Measurements from ENCODE around the gene PTPRU. TPM values are rescaled to one million over a fixed set of nuclear protein-coding genes. Genes with fewer than 3 reads are reported as not detected.

Gene PTPRU
- total and polyA plus RNA-seq, 2 experiments from 2014 or later = 8.0 to 105 TPM

GRCh38 chr1:29364101-29364678, 127.9 kb downstream of the PTPRU start (continued):
- TF ChIP-seq, protein P1, sequence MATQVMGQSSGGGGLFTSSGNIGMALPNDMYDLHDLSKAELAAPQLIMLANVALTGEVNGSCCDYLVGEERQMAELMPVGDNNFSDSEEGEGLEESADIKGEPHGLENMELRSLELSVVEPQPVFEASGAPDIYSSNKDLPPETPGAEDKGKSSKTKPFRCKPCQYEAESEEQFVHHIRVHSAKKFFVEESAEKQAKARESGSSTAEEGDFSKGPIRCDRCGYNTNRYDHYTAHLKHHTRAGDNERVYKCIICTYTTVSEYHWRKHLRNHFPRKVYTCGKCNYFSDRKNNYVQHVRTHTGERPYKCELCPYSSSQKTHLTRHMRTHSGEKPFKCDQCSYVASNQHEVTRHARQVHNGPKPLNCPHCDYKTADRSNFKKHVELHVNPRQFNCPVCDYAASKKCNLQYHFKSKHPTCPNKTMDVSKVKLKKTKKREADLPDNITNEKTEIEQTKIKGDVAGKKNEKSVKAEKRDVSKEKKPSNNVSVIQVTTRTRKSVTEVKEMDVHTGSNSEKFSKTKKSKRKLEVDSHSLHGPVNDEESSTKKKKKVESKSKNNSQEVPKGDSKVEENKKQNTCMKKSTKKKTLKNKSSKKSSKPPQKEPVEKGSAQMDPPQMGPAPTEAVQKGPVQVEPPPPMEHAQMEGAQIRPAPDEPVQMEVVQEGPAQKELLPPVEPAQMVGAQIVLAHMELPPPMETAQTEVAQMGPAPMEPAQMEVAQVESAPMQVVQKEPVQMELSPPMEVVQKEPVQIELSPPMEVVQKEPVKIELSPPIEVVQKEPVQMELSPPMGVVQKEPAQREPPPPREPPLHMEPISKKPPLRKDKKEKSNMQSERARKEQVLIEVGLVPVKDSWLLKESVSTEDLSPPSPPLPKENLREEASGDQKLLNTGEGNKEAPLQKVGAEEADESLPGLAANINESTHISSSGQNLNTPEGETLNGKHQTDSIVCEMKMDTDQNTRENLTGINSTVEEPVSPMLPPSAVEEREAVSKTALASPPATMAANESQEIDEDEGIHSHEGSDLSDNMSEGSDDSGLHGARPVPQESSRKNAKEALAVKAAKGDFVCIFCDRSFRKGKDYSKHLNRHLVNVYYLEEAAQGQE (IDR thresholded peaks at IDR 0.05; ENCODE audit: unreplicated experiment) = no peak
- TF ChIP-seq EZH2 (IDR thresholded peaks at IDR 0.05; ENCODE audit: low read depth, unreplicated experiment) = no peak
- no peak for TF ChIP-seq POLR2AphosphoS5 (IDR thresholded peaks at IDR 0.05; ENCODE audit: low read depth)
- no peak for TF ChIP-seq STAT1 (IDR thresholded peaks at IDR 0.05; ENCODE audit: unreplicated experiment)
- no peak for TF ChIP-seq ZNF331 (CRISPR knock-in tag; IDR thresholded peaks at IDR 0.05; ENCODE audit: low read depth)

DNA sequence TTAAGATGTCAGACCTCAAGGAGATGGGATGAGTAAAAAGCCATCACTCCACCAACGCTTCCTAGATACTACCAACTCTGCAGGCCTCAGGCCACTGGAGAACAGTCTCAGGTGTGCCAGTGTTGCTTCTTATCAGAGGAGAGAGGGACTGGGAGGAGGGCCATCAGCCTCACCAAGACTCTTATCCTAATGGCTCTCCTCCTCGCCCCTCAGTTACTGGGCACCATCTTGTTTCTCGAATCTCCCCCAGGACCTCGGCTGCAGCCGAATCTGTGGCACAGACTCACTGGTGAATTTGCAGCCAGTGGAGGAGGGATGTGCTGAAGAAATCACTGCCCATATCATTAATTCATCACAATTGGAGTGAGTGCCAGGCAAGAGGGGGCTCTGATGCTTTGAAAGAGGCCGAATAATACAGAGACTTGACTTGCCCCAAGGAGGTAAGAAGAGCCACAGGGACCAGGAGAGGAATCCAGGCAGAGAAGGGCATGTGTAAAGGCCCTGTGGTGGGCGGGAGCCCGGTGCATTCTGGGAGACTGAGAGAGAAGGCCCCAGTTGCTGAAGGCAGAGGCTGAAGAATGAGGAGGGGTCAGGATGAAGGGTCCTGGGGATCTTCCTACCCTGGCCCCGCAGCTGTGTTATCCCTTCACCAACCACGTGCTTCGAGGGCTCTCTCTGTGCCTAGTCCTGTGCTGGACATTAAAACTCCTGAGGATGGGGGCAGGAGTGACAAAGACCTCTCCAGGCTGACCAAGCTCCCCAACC, 129.8 kb downstream of the PTPRU start:
- H3K4me3 ChIP-seq = no peak overlapping the region
- no peaks in the 10 kb centered on the region for H3F3A ChIP-seq (replicated peaks; ENCODE audit: low read depth)
- H4K20me1 ChIP-seq (replicated peaks; ENCODE audit: insufficient read depth) = no peaks in the 10 kb centered on the region
- Mint-ChIP-seq H3K4me1 (no peaks in the 10 kb centered on the region; the same call in 2 of the 3 replicates), H3K36me3 (ENCODE audit: low read depth) (no peaks in the 10 kb centered on the region), H3K9me3 (no peaks in the 10 kb centered on the region), H3K4me3 (no peak overlapping the region), H3K27me3 (ENCODE audit: insufficient read depth, low read depth, poor library complexity) (peaks cover 7% of the 10 kb centered on the region), H3K27ac (no peak overlapping the region)
- no peaks in the 10 kb centered on the region for H3K36me3 ChIP-seq (ENCODE audit: insufficient read depth)
- H3K9me2 ChIP-seq (ENCODE audit: insufficient read depth) = no peaks in the 10 kb centered on the region
- no peaks in the 10 kb centered on the region for H3K27me3 ChIP-seq (ENCODE audit: insufficient read depth)
- no peak overlapping the region for H2AFZ ChIP-seq
- ATAC-seq (no peak), DNase-seq (ENCODE audit: low spot score) (no peak)
- H3K4me2 ChIP-seq = no peak overlapping the region
- TF ChIP-seq NANOG (IDR thresholded peaks at IDR 0.05; ENCODE audit: borderline replicate concordance) (no peak), EZH2phosphoT487 (IDR thresholded peaks at IDR 0.05; ENCODE audit: unreplicated experiment) (no peak)
- TF ChIP-seq, protein P2, sequence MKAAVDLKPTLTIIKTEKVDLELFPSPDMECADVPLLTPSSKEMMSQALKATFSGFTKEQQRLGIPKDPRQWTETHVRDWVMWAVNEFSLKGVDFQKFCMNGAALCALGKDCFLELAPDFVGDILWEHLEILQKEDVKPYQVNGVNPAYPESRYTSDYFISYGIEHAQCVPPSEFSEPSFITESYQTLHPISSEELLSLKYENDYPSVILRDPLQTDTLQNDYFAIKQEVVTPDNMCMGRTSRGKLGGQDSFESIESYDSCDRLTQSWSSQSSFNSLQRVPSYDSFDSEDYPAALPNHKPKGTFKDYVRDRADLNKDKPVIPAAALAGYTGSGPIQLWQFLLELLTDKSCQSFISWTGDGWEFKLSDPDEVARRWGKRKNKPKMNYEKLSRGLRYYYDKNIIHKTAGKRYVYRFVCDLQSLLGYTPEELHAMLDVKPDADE (IDR thresholded peaks at IDR 0.05) = no peak
- no peaks in the 10 kb centered on the region for H3K4me1 ChIP-seq (ENCODE audit: insufficient read depth)
- no peak overlapping the region for H3K27ac ChIP-seq (ENCODE audit: low read depth)
- H3K79me2 ChIP-seq (replicated peaks; ENCODE audit: insufficient read depth) = no peaks in the 10 kb centered on the region

Measured in GM23338 (cell line).